ENCODE results near the gene BTN2A1. TPM values are rescaled to one million over a fixed set of nuclear protein-coding genes. Genes with fewer than 3 reads are reported as not detected.
A peak's percentile ranks its signal among the peaks of the same experiment; 100 is the strongest.
"Not testable (repeated sequence)": the region's sequence is repeated elsewhere in the genome, so short reads cannot be mapped to it uniquely, and the experiment has no call there.

BTN2A1 gene
- total RNA-seq, 1 donor from 2014 or later, result 23.8 TPM

DNA sequence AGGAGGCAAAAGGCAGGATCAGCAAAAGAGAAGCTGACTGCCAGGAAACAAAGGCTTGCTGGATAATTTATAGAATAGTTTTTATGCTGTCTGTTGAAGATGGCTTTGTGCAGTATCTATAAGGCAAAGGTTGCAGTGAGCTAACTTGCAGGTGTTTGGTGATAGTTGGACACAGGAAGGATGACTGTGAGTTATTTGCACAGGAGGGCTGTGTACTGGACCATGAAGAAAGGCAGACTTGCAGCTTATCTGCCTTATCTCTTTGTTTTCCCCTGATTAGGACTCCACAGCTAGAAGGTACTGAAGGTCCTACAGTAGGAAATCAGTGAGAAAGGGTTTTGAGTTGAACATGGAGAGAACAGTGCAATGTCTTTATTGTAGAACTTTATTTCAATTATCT is 44.4 kb downstream of the BTN2A1 start:
- Mint-ChIP-seq H3K4me1 (ENCODE audit: unreplicated experiment) (peaks cover 9% of the 10 kb centered on the region), H3K4me3 (peak overlapping the region; percentile 82), H3K36me3 (no peaks in the 10 kb centered on the region), H3K27ac (no peak overlapping the region), H3K27me3 (peaks cover 62% of the 10 kb centered on the region), H3K9me3 (no peaks in the 10 kb centered on the region)
- TF ChIP-seq, protein P1, sequence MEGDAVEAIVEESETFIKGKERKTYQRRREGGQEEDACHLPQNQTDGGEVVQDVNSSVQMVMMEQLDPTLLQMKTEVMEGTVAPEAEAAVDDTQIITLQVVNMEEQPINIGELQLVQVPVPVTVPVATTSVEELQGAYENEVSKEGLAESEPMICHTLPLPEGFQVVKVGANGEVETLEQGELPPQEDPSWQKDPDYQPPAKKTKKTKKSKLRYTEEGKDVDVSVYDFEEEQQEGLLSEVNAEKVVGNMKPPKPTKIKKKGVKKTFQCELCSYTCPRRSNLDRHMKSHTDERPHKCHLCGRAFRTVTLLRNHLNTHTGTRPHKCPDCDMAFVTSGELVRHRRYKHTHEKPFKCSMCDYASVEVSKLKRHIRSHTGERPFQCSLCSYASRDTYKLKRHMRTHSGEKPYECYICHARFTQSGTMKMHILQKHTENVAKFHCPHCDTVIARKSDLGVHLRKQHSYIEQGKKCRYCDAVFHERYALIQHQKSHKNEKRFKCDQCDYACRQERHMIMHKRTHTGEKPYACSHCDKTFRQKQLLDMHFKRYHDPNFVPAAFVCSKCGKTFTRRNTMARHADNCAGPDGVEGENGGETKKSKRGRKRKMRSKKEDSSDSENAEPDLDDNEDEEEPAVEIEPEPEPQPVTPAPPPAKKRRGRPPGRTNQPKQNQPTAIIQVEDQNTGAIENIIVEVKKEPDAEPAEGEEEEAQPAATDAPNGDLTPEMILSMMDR (conservative IDR thresholded peaks at IDR 0.05), result no peak
- no peak for DNase-seq (ENCODE audit: extremely low spot score, unreplicated experiment)

DNA sequence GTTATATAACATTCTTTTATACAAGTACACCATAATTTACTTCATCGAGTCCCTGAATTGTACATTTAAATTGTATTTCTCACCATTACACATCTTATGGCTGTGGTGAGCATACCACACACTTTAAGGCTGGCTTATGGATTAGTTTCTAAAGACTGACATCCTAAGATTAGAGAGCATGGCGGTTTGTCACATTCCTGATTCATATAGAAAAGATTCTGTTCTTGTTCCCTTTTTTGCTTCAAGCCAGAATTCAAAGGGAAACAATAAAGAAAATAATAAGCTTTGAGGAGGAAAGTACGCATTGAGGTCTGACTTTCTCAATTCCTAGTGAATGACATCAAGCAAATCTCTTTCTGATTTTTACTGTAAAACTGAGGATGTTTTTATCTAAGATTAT is 44.9 kb downstream of the BTN2A1 start:
- TF ChIP-seq, protein P1 (conservative IDR thresholded peaks at IDR 0.05), result no peak
- Mint-ChIP-seq H3K4me1 (ENCODE audit: unreplicated experiment) (peaks cover 9% of the 10 kb centered on the region), H3K27ac (no peak overlapping the region), H3K27me3 (peaks cover 59% of the 10 kb centered on the region), H3K4me3 (no peak overlapping the region), H3K36me3 (no peaks in the 10 kb centered on the region), H3K9me3 (no peaks in the 10 kb centered on the region)
- DNase-seq (ENCODE audit: extremely low spot score, unreplicated experiment), result no peak

DNA sequence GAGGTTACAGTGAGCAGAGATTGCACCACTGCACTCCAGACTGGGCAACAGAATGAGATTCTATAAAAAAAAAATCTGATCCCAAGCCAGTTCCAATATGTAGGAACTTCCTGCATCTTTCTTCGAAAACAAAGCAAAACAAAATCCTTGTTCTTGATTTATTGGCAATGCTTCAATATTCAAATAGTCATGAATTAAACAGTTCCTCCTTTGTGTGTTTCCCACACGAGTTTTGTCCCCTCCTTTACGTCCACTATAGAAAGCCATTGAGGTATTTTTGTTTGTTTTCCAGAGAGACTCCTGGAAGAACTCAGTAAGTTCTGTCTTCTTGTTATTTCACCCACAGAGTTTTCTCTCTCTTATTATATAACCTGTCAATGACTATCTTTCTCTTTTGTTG is 49.9 kb downstream of the BTN2A1 start:
- Mint-ChIP-seq H3K27me3 (peaks cover 41% of the 10 kb centered on the region), H3K9me3 (no peaks in the 10 kb centered on the region), H3K27ac (no peak overlapping the region), H3K36me3 (no peaks in the 10 kb centered on the region), H3K4me3 (no peak overlapping the region), H3K4me1 (ENCODE audit: unreplicated experiment) (no peaks in the 10 kb centered on the region)
- TF ChIP-seq, protein P1 (conservative IDR thresholded peaks at IDR 0.05), result no peak
- DNase-seq (ENCODE audit: extremely low spot score, unreplicated experiment), result no peak

DNA sequence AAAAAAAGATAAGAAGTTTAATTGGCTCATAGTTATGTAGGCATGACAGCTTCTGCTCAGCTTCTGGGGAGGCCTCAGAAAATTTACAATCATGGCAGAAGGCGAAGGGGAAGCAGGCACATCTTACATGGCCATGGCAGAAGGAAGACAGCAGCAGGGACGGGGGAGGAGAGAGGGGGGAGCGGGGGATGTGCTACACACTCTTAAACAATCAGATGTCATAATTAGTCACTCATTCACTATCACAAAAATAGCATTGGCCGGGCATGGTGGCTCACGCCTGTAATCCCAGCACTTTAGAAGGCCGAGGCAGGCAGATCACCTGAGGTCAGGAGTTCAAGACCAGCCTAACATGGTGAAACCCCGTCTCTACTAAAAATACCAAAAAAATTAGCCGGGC is 53.3 kb downstream of the BTN2A1 start:
- H3K4me1 Mint-ChIP-seq (ENCODE audit: unreplicated experiment); H3K4me3 Mint-ChIP-seq; DNase-seq (ENCODE audit: extremely low spot score, unreplicated experiment); H3K36me3 Mint-ChIP-seq; H3K27ac Mint-ChIP-seq; H3K9me3 Mint-ChIP-seq: not testable (repeated sequence)
- peaks cover 19% of the 10 kb centered on the region for H3K27me3 Mint-ChIP-seq

DNA sequence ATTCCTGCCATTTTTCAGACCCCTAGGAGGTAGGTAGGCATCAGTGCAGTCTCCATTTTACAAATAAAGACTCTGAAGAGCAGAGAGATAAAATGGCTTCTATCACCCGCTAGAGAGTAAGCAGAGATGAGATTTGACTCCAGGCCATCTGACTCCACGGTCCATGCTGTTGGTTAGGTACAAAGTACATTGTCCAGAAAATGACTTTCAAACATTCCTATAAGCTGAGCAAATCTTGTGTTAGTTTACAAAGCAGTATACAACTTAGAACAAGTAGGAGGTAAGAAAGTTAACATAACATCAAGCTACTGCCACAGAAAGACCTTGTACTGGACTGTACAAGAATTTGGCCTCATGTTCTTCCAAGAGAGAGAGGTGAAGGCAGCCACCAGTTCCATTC is 57.2 kb downstream of the BTN2A1 start:
- DNase-seq (ENCODE audit: extremely low spot score, unreplicated experiment), result no peak
- Mint-ChIP-seq H3K27ac (no peak overlapping the region), H3K4me3 (no peak overlapping the region), H3K4me1 (ENCODE audit: unreplicated experiment) (no peaks in the 10 kb centered on the region), H3K27me3 (peaks cover 3% of the 10 kb centered on the region), H3K9me3 (no peaks in the 10 kb centered on the region), H3K36me3 (no peaks in the 10 kb centered on the region)
- TF ChIP-seq, protein P1 (conservative IDR thresholded peaks at IDR 0.05), result no peak

DNA sequence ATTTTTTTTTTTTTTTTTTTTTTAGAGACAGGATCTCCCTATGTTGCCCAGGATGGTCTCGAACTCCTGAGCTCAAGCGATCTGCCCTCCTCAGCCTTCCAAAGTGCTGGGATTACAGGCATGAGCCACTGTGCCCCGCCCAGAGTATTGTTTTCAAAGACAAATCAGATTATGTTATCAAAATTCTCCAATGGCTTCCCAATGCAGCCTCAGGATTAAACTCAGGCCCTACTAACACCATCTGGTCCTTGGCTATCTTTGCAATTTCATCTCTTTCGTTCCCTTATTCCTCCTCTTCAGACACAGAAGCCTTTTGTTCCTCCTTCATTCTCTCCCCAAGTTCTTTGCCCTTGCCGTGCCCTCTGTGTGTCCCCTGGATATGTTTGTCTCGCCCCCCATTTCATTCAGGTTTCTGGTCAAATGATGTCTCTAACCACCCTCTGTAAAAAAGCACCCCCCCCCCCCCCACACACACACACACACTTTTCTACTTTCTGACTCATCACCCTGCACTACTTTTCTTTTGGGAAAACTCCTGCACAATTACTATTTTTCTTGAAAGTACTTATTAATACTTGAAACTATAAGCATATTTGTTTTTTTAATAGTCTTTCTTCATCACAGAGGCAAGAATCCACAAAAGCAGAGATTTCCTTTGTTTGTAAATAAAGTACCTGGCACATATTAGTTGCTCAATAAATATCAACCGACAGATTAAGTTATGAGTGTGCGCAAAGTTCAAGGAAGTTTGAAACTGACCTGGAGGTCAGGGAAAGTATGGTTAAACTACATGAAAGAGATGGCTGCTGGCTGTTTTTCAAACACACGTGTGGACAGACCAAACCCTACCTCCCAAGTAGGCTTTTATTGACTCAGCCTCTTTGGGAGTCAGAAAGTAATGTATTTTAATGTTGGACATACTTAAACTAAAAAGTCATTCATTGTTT is 59.0 kb downstream of the BTN2A1 start:
- Mint-ChIP-seq H3K36me3 (no peaks in the 10 kb centered on the region), H3K9me3 (no peaks in the 10 kb centered on the region), H3K4me1 (ENCODE audit: unreplicated experiment) (peaks cover 6% of the 10 kb centered on the region), H3K27ac (no peak overlapping the region), H3K4me3 (no peak overlapping the region), H3K27me3 (peaks cover 6% of the 10 kb centered on the region)
- TF ChIP-seq, protein P1 (conservative IDR thresholded peaks at IDR 0.05), result no peak
- DNase-seq (ENCODE audit: extremely low spot score, unreplicated experiment), result no peak
